ENCODE results near the gene ZNF610.

Gene ZNF610

DNA sequence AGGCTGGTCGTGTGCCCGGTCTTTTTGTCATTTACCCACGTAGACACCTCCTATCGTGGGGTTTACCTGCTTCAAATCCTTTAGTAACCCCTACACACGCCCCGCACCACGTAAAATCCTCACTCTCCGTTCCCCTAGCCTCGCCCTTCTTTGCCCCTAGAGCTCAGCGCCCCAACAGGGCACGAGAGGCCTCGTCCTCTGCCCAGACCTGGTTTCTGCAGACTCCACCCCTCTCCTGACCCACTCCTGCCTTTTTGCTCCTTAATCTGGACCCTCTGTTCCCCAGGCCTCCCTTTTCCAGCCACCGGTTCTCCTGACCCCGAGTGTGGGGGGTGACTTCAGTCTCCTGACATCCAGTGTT, 62.0 kb downstream of the ZNF610 start:
- DNase-seq = no peak

DNA sequence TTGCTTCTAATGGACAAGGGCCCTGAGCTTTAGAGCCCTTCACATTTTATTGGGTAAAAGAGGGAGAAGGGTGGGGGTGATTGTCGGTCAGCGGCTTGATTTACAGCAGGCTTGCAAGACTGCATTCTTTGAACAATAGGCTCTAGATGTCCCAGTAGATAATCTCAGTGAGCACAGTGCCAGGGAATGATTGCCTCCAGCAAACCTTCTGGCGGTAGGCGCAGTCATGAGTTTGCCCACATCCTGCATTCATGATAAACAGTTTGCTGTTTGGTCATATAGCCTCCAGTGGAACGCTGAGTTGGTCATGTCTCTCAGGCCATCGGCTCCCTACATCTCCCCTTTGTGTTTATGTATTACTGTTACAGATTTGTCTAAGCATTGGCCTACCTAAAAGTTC, 74.2 kb downstream of the ZNF610 start:
- no peak for DNase-seq

DNA sequence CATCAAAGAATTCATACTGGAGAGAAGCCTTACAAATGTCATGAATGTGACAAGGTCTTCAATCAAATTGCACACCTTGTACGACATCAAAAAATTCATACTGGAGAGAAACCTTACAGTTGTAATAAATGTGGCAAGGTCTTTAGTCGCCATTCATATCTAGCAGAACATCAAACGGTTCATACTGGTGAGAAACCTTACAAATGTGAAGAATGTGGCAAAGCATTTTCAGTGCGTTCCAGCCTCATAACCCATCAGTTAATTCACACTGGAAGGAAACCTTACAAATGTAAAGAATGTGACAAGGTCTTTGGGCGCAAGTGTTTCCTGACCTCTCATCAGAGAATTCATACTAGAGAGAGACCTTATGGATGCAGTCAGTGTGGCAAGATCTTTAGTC, 79.7 kb downstream of the ZNF610 start:
- no peak for DNase-seq
